GM19468 (cell line): ENCODE data around the gene ZGRF1.

Source experiments
- ATAC-seq: cut with Tn5 transposase; IDR thresholded peaks from one replicate; pipeline ENCODE4 v1.9.1; 2021; ENCODE audit warnings: mild to moderate bottlenecking, moderate library complexity, moderate number of reproducible peaks; ENCODE audit not compliant: unreplicated experiment; ENCODE audit errors: extremely low read depth

The ZGRF1 gene

DNA sequence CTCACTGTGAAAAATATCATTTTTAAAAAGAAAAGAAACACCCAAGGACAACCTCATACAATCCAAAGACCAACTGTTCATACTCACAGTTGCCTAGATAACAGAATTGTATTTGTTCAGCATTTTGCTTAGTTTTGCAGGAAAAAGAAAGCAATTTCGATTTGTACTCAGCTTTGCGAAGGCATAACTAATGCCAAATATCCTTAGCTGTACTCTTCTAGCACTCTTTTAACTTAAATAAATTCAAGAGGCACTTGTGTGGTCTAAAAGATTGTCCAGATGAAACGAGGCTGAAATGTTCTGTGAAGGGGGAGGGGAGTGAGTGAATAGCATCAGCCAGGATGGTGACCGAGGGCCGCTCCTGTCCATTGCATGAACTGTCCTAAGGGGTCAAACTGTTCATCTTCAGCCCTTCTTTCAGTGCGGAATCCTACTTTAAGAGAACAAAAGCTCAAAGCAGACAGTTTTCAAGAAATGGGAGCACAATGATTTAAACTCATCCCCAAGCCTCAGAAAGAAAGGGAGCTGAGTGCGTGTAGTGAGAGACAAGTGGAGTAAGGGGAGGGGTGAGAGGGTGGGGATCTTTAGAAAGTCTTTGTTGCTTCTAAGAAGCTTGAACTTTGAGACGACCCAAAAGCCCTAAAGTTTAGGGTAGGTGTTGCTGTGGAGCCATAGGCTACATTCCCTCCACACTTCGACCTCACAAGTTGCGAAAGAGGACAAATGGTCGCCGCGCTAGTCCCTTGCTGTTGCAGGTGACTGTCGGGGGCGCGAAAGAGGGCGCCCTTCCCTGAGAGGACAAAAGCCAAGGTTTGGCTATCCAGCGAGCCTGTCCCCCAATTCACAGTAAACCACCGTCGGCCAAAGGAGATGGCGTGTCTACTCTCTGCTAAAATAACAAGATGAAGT lies 116.8 kb downstream of the ZGRF1 start:
- ATAC-seq = no peak

DNA sequence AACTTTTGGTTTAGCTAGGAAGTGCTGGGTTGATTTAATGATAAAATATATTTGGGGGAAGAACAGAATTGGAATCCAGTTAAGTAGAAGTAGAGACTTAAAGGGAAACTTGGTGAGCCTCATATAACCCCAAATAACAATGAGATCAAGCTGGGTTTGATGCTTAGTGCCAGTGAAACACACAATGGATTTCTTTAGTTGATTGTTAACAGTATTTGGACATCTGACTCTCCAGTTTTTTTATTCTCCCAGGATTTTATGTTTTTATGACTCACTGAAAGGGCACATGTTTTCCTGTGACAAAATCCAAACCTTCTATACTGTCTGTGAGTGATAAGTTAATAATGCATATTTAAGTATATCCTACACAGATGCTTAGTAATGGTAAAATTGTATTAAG lies 118.0 kb downstream of the ZGRF1 start:
- no peak for ATAC-seq

DNA sequence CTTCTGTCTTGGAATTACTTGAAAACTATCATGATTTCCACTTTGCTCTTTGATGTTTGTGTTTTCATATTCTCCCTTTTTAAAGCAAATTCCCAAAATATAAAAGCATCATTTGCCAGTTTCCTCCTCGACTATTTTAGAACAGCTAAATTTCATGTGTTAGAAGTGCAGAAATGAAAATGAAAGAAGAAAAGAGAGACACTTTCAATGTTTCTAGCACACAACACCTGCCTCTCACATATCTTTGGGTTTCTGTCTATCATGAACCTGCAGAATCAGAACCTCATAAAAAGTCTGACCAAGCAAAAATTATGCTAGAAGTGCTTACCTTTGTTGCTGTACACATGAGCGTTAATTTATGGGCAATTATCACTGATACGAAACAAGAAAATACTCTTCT lies 118.8 kb downstream of the ZGRF1 start:
- no peak for ATAC-seq

DNA sequence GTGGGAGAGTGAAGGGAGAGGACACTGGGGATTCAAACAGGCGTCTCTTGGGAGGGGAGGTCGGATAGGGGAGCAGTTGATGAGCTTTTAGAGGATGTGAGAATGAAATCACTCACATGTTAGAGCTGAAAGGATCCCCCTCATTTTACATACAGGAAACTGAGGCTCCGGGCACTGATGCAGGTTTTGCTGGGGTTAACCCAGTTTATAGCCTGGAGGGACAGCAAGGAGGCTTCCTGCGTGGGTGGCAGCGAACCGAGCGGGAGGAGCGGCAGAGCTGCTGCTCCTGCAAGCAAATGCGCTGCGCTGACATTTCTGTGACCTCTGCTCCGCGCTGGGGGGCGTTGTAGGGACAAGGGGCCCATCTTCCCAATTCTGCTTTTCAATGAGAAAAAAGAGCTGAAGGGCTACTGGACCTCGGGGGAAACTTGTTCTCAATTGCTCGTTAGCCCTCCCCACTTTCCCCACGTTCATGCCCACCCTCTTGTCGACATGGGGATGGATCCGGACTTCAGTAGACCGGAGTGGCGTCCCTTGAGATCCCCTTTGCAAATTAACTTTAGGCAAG lies 119.6 kb downstream of the ZGRF1 start:
- no peak for ATAC-seq

DNA sequence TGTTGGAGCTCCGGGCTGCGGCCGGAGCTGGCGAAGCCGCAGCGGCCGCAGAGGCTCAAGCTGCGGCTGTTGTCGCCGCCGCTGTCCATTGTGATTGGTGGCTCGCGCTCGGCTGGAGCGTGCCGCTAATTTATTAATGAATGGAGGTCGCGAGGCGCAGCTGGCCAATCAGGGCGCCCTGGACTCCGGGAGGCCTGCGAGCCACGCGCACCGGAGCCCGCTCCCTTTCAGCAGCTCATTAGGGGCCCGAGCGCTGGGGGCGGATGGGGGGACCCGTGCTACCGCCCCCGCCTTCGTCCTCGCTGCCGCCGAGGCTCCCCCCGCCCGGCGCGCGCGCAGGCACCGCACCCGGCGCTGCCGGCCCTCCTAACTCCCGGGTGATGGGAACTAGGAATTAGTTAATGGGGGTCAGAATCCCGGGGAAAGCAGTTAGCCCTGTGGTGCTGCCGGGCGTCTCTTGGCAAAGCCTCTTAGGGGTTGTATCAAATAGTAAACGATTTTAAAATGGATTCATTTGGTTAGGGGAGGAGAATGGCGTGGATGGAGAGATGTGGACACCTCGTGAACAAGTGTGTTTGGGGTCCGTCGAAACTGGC lies 120.1 kb downstream of the ZGRF1 start:
- peak; percentile 10 for ATAC-seq

DNA sequence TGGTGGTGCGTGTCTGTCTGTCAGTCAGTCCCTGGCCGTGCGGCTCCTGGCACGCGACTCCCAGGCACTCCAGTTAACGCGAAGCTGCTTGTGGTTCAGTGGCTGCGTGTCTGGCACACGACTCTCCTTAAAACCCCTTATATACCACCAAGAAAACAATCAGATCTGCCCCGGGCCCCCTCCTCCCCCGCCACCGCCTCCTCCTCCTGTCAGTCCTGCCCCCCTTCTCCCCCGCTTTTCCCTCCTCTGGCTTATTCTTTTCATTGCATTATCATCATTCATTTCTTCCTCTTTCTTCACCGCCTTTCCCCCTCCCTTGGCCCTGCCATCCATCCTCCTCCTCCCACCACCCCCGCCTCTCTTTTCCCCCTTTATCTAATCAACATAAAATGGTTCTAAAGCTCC lies 120.6 kb downstream of the ZGRF1 start, which contains the start of gene NEUROG2:
Gene NEUROG2, minus strand, starts transcription at position 115 of the 405 bp plus-strand sequence. CDS start 705 bp downstream, outside the sequence.
- ATAC-seq = no peak

DNA sequence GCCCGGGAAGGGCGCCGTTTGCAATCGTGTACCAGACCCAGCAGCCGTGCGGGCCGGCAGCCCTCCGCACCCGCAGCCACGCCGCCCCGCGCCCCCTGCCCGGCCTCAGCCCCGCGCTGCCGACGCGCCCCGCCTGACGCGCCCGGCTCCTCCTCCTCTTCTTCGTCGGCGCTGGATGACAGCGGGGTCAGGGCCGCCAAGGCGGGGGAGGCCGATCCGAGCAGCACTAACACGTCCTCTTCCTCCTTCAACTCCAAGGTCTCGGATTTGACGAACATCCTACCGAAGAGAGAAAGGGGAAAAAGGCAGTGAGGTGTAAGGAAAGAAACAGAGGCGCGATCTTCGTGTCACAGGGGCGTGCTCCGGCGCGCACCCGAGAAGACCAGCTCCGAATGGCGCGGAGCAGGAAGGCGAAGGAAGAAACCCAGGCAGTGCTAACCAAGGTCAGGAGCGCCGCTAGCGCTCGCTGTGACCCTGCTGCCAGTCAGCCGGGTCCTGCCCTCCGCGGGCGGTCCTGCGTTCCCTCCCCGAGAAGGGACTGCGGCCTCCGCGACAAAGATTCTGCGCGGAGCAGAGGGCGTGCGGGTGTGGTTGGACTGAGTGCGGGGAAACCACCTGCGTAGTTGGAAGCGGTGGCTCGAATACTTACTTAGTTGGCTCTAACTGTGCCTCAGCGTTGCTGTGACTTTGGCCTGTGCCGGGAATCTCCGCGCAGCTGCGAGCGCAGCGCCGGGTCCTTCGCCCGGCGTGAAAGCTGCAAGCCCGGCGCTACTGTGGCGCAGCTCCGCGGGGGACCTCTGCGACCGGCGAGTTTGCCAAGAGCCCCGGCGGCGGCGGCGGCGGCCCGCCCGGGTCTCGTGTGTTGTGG lies 121.3 kb downstream of the ZGRF1 start:
- peak; percentile 16 for ATAC-seq

DNA sequence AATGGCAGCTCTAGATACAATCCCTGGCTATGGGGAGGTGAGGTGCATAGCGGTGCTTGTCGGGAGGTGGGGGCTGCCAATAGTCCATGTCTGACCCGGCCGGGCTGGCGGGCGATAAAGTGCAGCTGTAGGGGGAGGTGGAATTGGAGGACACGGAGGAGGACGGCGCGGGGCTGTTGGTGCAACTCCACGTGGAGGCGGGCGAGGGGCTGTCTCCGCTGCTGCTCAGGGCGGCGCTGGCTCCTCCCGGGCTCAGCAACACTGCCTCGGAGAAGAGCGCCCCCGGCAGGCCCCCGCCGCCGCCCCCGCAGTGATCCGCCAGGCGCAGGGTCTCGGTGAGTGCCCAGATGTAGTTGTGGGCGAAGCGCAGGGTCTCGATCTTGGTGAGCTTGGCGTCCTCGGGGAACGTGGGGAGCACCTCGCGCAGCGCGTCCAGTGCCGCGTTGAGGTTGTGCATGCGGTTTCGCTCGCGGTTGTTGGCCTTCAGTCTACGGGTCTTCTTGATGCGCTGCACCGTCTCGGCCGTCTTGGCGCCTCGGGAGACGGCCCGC lies 122.0 kb downstream of the ZGRF1 start:
- ATAC-seq = no peak

DNA sequence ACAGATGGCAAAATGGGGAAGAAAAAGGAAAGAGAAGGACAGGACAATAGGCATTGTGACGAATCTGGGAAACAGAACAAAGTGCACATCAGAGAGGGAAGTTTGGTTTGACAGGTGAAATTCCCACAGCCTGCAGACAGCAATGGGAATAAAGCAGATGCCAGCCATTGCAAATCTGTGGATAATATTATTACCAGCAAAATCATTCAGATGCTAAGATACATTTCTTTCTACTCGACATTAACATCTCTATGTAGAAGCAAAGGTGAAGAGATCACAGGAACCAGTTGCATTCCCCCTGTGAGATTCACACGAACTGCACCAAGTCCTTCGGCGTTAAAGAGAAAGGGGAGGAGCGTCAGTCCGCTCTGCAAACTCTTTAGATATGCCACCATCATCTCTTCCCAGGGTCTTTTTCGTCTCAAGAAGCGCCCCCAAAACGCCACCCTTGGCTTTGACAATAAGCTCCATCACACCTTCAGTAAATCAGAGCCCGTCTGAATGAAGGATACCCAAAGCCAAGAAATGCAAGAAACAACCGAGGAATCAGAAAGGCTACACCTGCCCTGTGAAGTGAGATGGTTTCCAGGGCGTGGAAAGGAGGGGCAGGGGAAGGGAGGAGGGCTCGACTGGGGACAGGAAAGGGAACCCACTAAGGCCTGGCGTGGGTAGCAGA lies 122.6 kb downstream of the ZGRF1 start:
- ATAC-seq = no peak

DNA sequence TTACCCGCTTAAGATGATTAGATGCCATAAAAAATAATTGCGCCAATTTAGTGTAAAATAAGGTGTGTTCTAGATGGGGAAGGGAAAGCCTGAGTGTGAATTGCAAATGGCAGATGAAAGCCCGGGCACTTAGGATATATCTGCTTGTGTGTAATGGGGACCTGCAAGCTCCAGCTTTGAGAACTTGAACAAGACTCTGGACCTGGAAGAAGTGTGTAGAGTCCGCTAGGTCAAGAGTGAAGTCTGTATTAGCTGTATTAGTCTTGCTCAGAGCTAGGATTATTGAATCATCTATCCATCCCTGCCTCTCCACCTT lies 124.9 kb downstream of the ZGRF1 start:
- no peak for ATAC-seq

DNA sequence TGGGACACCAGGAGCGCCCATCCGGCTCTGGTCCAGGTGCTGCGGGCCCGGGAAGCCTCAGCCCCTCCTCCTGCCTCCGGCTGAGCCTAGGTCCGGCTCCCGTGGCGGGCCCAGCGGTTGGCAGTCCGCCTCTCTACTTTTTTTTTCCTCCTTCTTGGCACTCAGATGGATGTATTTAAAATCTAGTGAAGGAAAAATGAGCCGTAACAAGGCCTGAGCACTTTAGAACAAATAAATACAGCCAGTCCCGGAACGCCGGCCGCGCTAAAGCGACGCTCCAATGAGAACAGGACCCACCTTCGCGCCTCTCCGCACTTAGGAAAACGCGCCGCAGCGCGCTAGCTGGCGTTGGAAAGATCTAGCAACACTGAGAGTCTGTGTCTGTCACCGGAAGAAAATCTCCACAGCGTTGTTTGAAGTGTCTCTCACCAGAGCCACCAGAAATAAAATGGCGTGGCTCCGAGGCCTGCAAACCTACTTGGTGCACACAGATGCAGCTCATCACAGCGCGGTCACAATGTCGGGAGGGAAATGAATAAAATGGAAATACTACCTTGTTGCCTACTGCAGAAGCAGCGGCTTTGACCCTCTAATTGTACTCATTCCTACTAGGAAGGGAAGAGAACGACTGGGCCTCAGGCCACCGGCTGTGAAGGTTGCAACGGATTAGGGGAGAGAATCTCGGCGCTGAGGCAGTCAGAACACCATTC lies 125.5 kb downstream of the ZGRF1 start:
- no peak for ATAC-seq

DNA sequence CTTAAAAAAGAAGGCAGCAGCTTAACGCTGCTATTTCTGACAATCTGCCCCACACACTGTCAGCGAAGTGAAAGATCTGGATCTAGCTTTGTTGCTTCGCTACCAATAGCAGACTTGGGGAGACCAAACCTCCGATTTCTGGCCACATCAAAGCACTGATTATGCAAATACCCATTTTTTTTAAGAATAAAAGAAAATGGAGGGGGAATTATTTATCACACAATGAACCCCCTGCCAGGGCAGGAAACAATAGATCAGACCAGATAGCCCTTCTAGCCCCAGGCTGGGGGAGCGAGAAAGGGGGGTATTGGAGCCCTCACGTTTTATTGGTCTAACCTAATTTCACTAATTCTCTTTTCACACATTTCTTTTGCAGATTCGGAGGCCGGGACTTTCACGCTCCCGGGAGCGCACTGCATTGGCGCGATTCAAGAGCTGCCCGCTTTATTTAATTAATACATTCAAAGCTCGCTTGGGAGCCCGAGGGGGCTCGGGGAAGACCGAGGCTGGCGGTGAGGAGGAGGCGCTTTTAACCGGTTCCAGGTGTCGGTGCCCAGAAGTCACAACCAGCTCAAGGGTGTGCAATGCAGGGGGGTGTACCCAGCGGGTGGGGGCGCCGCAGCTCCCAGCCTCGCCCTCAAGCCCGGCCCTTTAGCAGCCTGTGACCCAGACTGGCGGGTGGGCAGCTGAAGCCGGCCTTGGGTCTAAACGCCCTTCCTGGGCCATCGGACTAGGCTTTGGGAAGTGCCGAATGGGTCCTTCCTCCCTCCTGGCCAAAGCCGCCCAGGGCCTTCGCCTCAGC lies 126.2 kb downstream of the ZGRF1 start:
- no peak for ATAC-seq

DNA sequence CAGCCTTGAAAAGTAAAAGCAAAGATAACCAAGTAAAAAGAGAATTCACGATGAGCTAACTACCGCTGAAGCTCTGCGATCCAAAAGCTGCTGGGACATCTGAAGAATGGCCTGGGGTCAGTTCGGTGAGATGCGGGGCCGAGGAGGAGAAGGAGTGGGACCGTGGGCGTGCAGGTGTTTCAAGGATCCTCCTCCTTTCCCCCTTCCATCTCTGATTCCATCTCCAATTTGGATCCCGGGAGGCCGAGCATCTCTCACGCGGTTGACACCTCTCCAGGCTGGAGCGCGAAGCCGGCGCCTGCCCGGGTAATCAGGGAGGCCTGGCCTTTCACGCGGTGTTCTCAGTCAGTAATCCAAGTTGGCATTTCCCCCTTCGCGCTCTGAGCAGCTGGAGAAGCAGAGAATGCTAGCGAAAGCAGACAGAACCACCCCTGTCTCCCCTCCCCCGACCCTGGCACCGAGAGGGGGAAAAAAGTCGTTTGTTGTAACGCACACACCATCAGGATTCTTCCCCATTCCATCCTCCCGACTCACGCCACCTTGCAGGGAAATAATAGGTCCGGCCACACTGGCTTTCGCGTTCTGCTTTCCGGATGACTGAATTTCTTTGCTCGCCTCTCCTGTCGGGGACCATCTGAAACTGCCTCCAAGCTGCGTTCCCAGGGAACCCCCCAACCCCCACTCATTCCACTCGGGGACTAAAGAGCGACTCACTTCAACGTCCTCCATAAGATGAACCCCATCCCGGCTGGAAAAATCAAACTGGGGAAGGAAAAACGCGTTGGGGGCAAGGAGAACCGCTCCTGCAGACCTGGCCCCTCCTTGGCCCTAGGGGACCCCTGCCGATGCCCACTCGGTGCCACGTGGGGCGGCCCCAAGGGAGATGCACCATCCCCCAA lies 127.2 kb downstream of the ZGRF1 start:
- ATAC-seq = no peak

DNA sequence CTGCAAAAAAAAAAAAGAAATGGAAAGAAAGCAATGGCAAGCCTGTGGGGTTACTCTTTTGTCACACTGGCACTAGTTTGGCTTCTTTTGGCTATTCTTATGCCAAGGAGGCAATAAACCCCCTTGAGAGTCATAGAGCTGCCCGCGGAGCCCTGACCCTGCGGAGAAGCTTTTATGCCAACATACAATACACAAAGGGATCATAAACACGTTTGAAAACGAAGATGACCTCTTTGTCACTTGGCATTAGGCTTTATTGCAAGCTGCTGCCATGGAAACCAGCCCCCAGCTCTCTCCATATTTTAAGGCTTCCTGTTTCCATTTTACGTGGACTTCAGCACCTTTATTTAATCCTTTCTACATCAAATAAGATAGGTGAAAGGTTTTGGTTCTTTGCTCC lies 128.4 kb downstream of the ZGRF1 start:
- ATAC-seq = no peak

DNA sequence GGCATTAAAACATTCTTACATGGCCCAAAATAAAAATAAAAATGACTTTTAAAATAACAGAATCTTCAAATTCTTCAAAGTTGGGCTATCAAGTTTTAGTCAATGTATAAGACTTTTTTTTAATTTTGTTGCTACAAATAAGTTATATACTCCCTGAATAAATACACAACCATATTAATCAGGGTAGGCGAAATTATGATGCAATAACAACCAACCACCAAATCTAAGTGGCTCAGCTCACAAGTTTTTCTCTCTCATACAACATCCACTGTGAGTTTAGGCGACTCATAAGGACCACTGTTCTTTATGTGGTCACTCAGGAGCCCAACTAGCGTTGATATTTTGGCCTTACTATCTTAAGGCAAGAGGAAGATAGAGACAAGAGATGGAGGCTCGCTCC lies 131.9 kb downstream of the ZGRF1 start:
- ATAC-seq = no peak

DNA sequence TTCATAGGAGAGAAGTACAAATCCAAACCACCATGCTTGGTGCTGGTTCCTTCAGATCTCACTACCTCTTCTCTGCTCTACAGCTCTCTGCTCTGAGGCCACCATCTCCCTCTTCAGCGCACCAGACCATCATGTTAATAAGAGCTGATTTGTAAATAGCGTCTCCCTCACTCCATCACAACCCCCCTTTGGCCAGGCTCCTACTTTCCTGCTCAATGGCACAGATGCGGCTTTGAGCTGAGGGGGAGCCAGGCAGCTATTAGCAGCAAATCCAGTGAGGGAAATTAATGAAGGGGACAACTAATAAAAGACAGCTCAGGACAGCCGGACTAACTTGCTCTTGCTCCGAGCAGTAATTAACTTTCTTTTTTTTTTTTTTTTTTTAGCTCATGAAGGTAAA lies 133.8 kb downstream of the ZGRF1 start:
- no peak for ATAC-seq

DNA sequence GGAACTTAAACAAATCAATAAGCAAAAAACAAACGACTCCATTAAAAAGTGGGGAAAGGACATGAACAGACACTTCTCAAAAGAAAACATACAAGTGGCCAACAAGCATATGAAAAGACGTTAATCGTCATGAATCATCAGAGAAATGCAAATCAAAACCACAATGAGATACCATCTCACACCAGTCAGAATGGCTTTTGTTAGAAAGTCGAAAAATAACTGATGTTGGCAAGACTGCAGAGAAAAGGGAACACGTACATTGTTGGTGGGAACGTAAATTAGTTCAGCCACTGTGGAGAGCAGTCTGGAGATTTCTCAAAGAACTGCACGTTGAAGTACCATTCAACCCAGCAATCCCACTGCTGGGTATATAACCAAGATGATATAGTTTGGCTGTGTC lies 144.4 kb downstream of the ZGRF1 start:
- ATAC-seq = no peak
